Transverse colon (tissue), 4 donors: ENCODE measurements around the gene IGFLR1.

Experiments
- POLR2AphosphoS5 ChIP-seq, 3 donors: sonication (generic); formaldehyde crosslinking; IDR thresholded peaks; one replicate each; pipeline ENCODE4 v1.6.1; 2016; ENCODE audit warnings: antibody characterized with exemption in 3 of 3
- TF ChIP-seq, protein P1 (sequence below), 5 experiments: fragments of 200-600 bp in 3 of 5; fragments of 450-650 bp in 2 of 5; sonication (generic) in 3 of 5; IDR thresholded peaks; 1 replicate in 2 of 5; 2 replicates in 3 of 5; pipeline ENCODE4 v1.5.1; 2016 to 2017; ENCODE audit warnings: antibody characterized with exemption in 5 of 5, inconsistent platforms in 3 of 5, mild to moderate bottlenecking in 2 of 5, moderate library complexity in 1 of 5

DNA sequence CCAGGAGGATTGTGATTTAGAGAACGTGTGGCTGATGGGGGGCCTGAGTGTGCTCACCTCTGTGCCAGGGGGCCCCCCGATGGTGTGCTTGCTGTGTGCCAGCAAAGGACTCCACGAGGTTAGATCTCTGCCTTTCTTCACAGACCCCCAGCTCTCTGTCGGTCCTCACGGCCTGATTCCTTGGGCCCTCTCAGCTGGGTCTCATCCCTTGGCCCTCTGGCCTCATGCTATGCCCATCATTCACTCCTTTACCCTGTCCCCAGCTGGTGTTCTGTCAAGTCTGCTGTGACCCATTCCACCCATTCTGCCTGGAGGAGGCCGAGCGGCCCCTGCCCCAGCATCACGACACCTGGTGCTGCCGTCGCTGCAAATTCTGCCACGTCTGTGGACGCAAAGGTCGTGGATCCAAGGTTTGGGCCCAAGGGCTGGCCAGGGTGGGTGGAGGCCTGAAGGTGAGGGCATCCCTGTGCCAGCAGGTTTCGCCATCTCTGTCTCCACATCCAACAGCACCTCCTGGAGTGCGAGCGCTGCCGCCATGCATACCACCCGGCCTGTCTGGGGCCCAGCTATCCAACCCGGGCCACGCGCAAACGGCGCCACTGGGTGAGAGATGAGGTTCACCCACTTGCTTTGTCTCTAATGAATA, 16.9 kb downstream of the IGFLR1 start:
- TF ChIP-seq, protein P1, sequence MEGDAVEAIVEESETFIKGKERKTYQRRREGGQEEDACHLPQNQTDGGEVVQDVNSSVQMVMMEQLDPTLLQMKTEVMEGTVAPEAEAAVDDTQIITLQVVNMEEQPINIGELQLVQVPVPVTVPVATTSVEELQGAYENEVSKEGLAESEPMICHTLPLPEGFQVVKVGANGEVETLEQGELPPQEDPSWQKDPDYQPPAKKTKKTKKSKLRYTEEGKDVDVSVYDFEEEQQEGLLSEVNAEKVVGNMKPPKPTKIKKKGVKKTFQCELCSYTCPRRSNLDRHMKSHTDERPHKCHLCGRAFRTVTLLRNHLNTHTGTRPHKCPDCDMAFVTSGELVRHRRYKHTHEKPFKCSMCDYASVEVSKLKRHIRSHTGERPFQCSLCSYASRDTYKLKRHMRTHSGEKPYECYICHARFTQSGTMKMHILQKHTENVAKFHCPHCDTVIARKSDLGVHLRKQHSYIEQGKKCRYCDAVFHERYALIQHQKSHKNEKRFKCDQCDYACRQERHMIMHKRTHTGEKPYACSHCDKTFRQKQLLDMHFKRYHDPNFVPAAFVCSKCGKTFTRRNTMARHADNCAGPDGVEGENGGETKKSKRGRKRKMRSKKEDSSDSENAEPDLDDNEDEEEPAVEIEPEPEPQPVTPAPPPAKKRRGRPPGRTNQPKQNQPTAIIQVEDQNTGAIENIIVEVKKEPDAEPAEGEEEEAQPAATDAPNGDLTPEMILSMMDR (IDR thresholded peaks at IDR 0.05) = no peak
- no peak for TF ChIP-seq POLR2AphosphoS5 (IDR thresholded peaks at IDR 0.05)
